Stomach (tissue), 4 donors: Measurements from ENCODE around the gene GPX1.

Experiments
- CTCF ChIP-seq, 7 experiments: fragments of 450-650 bp in 4 of 7; fragments of 200-600 bp in 3 of 7; sonication (generic) in 3 of 7; IDR thresholded peaks; one replicate each; pipeline ENCODE4 v1.5.1; 2016 to 2019; ENCODE audit warnings: antibody characterized with exemption in 7 of 7, control low read depth in 2 of 7, mild to moderate bottlenecking in 1 of 7
- EP300 ChIP-seq: sonication (generic); formaldehyde crosslinking; IDR thresholded peaks from one replicate; pipeline ENCODE4 v1.6.1; 2017; ENCODE audit warnings: antibody characterized with exemption
- POLR2A ChIP-seq, 4 donors: fragments of 450-650 bp; IDR thresholded peaks; one replicate each; pipeline ENCODE4 v1.6.1; 2016; ENCODE audit warnings: antibody characterized with exemption in 4 of 4, control low read depth in 2 of 4, mild to moderate bottlenecking in 1 of 4, moderate library complexity in 1 of 4
- POLR2AphosphoS5 ChIP-seq, 3 donors: sonication (generic); formaldehyde crosslinking; IDR thresholded peaks; one replicate each; pipeline ENCODE4 v1.6.1; 2016; ENCODE audit warnings: antibody characterized with exemption in 3 of 3

- TF ChIP-seq CTCF (IDR thresholded peaks at IDR 0.05) (no peak), POLR2A (IDR thresholded peaks at IDR 0.05) (no peak), EP300 (no peak), POLR2AphosphoS5 (IDR thresholded peaks at IDR 0.05) (no peak)
Observed at GRCh38 chr3:49310677-49311076, 47.5 kb downstream of the GPX1 start.
